ENCODE results near the gene CSPG5. TPM values are rescaled to one million over a fixed set of nuclear protein-coding genes. Genes with fewer than 3 reads are reported as not detected.

CSPG5 gene
- total and polyA plus RNA-seq, 4 experiments from 2014 or later: 0.20 to 0.42 TPM; not detected in 2

DNA sequence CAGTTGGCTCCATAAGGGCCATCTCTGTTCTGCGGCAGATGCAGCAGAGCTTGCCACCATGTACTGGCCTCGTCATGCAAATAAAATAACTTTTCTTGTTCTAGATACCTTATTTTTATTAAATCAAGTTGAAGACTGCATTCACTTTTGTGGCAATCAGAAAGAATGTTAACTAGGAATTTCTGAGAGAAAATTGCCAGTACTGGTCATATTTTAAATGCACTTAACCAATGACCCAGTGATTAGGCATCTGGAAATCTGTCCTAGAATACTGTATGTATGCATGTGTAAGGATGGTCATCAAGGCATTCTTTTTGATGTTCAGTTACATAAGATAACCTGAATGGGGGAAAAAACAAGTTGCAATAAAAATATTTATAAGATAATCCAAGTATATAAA, 34.2 kb upstream of the CSPG5 start:
- Histone ChIP-seq H3K4me3 (ENCODE audit: low read length in 2 of 2) (no peak overlapping the region), H3K9me3 (ENCODE audit: control insufficient read depth in 1 of 2, low read length in 2 of 2) (no peaks in the 10 kb centered on the region), H3K27ac (ENCODE audit: low read depth, low read length) (no peak overlapping the region), H3K36me3 (ENCODE audit: insufficient read depth, low read length) (peaks cover 34% of the 10 kb centered on the region), H3K4me1 (ENCODE audit: insufficient read depth, low read length) (no peaks in the 10 kb centered on the region), H3K27me3 (ENCODE audit: insufficient read depth, low read length) (no peaks in the 10 kb centered on the region)
- POLR2A ChIA-PET (ENCODE audit: partially characterized antibody): no interaction called here
- intact Hi-C loops (cut with micrococcal nuclease): no loop called here
- no peaks in the 10 kb centered on the region for H3K9me3 Mint-ChIP-seq
- CTCF ChIA-PET (ENCODE audit: partially characterized antibody): no interaction called here
- H3K4me1 Mint-ChIP-seq: no peaks in the 10 kb centered on the region
- H3K4me3 Mint-ChIP-seq: no peak overlapping the region
- H3K36me3 Mint-ChIP-seq: peaks cover 48 to 57% of the 10 kb centered on the region in 2 donors
- no peak for DNase-seq
- H3K27me3 Mint-ChIP-seq: no peaks in the 10 kb centered on the region
- no peak overlapping the region for H3K27ac Mint-ChIP-seq

DNA sequence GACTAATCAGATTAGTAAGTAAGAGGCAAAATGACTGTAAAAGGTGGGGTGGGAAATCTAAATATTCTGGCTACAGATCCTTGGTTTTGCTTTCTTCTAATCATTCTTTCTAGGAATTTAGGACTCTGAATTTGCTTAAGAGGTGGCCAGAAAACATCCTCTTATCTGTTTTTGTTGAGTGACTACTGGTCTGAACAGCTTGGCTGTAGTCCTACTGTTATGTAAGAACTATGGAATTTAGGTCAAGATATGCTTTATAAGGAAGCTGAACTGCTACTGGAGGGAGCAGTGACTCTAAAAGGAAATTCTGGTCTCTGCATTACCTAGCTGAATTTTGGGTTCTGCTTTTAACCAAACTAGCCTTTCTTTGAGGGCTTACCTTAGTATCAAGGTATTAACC, 33.5 kb upstream of the CSPG5 start:
- intact Hi-C loops (cut with micrococcal nuclease): no loop called here
- Mint-ChIP-seq H3K27ac (peak overlapping the region in 4 of 7 donors; percentile 31 to 89 (median 76)), H3K27me3 (no peaks in the 10 kb centered on the region), H3K36me3 (peaks cover 45 to 55% of the 10 kb centered on the region in 2 donors), H3K9me3 (no peaks in the 10 kb centered on the region), H3K4me3 (no peak overlapping the region), H3K4me1 (no peaks in the 10 kb centered on the region)
- peaks cover 31% of the 10 kb centered on the region for H3K36me3 ChIP-seq (ENCODE audit: insufficient read depth, low read length)
- H3K4me1 ChIP-seq (ENCODE audit: insufficient read depth, low read length): no peaks in the 10 kb centered on the region
- no peak overlapping the region for H3K4me3 ChIP-seq (ENCODE audit: low read length in 2 of 2)
- H3K27ac ChIP-seq (ENCODE audit: low read depth, low read length): no peak overlapping the region
- no peaks in the 10 kb centered on the region for H3K27me3 ChIP-seq (ENCODE audit: insufficient read depth, low read length)
- CTCF ChIA-PET (ENCODE audit: partially characterized antibody): no interaction called here
- no peak for DNase-seq
- H3K9me3 ChIP-seq (ENCODE audit: control insufficient read depth in 1 of 2, low read length in 2 of 2): no peaks in the 10 kb centered on the region
- POLR2A ChIA-PET (ENCODE audit: partially characterized antibody): no interaction called here

DNA sequence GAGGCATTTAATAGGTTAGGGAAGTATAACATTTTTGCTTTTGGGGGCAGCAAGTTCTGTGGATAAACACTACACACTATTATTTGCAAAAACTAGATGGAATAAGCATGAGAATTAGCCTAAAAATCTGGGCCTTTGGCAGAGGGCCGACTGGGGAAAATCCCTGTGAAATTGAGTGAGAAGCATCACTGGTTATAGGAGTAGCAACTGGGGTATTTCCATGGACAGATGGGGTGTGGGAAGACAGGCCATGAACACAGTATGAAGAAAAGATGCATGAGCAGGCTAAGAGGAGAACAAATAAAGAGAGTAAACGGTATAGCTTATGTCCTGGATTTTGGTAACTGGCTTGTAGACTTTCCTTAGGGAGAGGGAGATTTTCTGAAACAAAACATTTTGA, 32.9 kb upstream of the CSPG5 start:
- Mint-ChIP-seq H3K9me3 (no peaks in the 10 kb centered on the region), H3K36me3 (peaks cover 44 to 53% of the 10 kb centered on the region in 2 donors), H3K4me1 (no peaks in the 10 kb centered on the region), H3K27me3 (no peaks in the 10 kb centered on the region), H3K27ac (peak overlapping the region in 5 of 7 donors; percentile 2 to 89 (median 73)), H3K4me3 (no peak overlapping the region)
- peaks cover 31% of the 10 kb centered on the region for H3K36me3 ChIP-seq (ENCODE audit: insufficient read depth, low read length)
- no peaks in the 10 kb centered on the region for H3K9me3 ChIP-seq (ENCODE audit: control insufficient read depth in 1 of 2, low read length in 2 of 2)
- intact Hi-C loops (cut with micrococcal nuclease): no loop called here
- H3K27ac ChIP-seq (ENCODE audit: low read depth, low read length): no peak overlapping the region
- H3K27me3 ChIP-seq (ENCODE audit: insufficient read depth, low read length): no peaks in the 10 kb centered on the region
- DNase-seq: no peak
- H3K4me3 ChIP-seq (ENCODE audit: low read length in 2 of 2): no peak overlapping the region
- no peaks in the 10 kb centered on the region for H3K4me1 ChIP-seq (ENCODE audit: insufficient read depth, low read length)
- CTCF ChIA-PET (ENCODE audit: partially characterized antibody): no interaction called here
- POLR2A ChIA-PET (ENCODE audit: partially characterized antibody): no interaction called here

DNA sequence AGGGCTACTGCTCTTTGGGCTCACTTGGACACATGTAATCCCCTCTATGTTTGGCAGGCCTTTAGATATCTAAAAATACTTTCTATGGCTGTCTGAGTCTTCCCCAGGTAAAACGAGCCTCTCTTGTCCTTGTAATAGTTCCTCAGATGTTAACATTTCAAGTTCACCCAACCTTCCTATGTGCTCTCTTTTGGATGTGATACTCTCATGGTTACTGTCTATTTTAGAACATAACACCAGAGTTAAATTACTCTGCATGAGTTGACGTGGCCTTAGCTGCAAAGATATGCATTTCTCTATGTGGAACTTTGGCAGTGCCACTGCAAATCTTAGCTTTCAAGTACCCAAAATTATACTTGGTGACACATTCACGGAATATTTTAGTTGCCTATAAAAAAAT, 31.9 kb upstream of the CSPG5 start:
- Histone ChIP-seq H3K4me1 (ENCODE audit: insufficient read depth, low read length) (no peaks in the 10 kb centered on the region), H3K36me3 (ENCODE audit: insufficient read depth, low read length) (peaks cover 31% of the 10 kb centered on the region), H3K27me3 (ENCODE audit: insufficient read depth, low read length) (no peaks in the 10 kb centered on the region), H3K4me3 (ENCODE audit: low read length in 2 of 2) (no peak overlapping the region), H3K9me3 (ENCODE audit: control insufficient read depth in 1 of 2, low read length in 2 of 2) (no peaks in the 10 kb centered on the region), H3K27ac (ENCODE audit: low read depth, low read length) (no peak overlapping the region)
- intact Hi-C loops (cut with micrococcal nuclease): no loop called here
- ChIA-PET CTCF (ENCODE audit: partially characterized antibody) (no interaction called here), POLR2A (ENCODE audit: partially characterized antibody) (interaction anchor here (0.6 kb wide), 1 partner anchor 132 kb away, joined by 4 read pairs; no protein-coding TSS in a partner anchor)
- Mint-ChIP-seq H3K27ac (peak overlapping the region in 2 of 7 donors; percentile 1 to 47), H3K4me3 (no peak overlapping the region), H3K4me1 (peaks cover 0 to 3% (median 0%) of the 10 kb centered on the region in 4 donors), H3K27me3 (no peaks in the 10 kb centered on the region), H3K36me3 (peaks cover 47 to 58% of the 10 kb centered on the region in 2 donors), H3K9me3 (no peaks in the 10 kb centered on the region)
- DNase-seq: no peak

DNA sequence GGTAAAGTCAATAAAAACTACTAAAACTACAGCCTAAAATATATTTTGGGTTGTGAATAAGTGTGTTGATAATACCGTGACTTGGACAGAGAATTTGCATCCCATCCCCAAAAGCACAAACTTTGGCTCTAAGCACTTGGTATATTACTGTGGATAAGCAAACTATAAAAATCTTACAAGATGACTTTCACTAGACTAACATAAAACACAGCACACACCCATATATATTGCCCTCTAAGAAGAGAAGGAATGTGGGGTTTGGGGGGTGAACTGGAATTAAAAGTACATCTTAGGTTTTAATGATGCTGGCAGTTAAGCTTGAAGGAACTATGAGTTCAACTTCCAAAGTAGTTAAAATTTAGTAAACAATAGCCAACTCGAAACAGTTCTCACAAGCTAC, 28.7 kb upstream of the CSPG5 start:
- H3K4me3 Mint-ChIP-seq: no peak overlapping the region
- H3K27ac Mint-ChIP-seq: no peak overlapping the region
- Histone ChIP-seq H3K36me3 (ENCODE audit: insufficient read depth, low read length) (peaks cover 37% of the 10 kb centered on the region), H3K27ac (ENCODE audit: low read depth, low read length) (no peak overlapping the region), H3K4me3 (ENCODE audit: low read length in 2 of 2) (no peak overlapping the region), H3K27me3 (ENCODE audit: insufficient read depth, low read length) (no peaks in the 10 kb centered on the region), H3K9me3 (ENCODE audit: control insufficient read depth in 1 of 2, low read length in 2 of 2) (no peaks in the 10 kb centered on the region), H3K4me1 (ENCODE audit: insufficient read depth, low read length) (no peaks in the 10 kb centered on the region)
- POLR2A ChIA-PET (ENCODE audit: partially characterized antibody): no interaction called here
- peaks cover 0 to 3% (median 0%) of the 10 kb centered on the region in 4 donors for H3K4me1 Mint-ChIP-seq
- H3K36me3 Mint-ChIP-seq: peaks cover 61 to 79% of the 10 kb centered on the region in 2 donors
- no peak for DNase-seq
- intact Hi-C loops (cut with micrococcal nuclease): no loop called here
- H3K9me3 Mint-ChIP-seq: no peaks in the 10 kb centered on the region
- CTCF ChIA-PET (ENCODE audit: partially characterized antibody): interaction anchor here (0.7 kb wide), 1 partner anchor 20 kb away, joined by 3 read pairs; no protein-coding TSS in a partner anchor
- no peaks in the 10 kb centered on the region for H3K27me3 Mint-ChIP-seq

DNA sequence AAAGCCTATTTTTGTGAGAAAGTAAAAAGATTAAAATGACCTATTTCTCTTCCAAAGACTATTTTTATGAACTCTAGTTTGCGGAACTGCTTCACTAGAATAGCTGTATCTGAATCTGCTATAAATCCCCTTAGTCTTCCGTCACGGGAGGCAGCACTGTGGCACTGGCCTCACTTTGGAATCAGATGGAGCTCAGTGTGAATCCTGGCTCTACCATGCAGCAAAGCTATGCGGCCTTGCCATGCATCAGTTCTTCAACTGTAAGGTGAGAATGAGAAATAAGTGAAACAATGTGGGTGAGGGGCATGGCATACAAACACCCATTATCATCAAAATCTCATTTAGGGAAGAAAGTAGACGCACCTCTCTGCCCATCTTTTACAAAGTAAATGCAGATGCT, 27.5 kb upstream of the CSPG5 start:
- no peaks in the 10 kb centered on the region for H3K27me3 Mint-ChIP-seq
- H3K9me3 Mint-ChIP-seq: no peaks in the 10 kb centered on the region
- no peak overlapping the region for H3K27ac Mint-ChIP-seq
- POLR2A ChIA-PET (ENCODE audit: partially characterized antibody): no interaction called here
- no peaks in the 10 kb centered on the region for H3K27me3 ChIP-seq (ENCODE audit: insufficient read depth, low read length)
- H3K4me3 ChIP-seq (ENCODE audit: low read length in 2 of 2): no peak overlapping the region
- peaks cover 52 to 72% of the 10 kb centered on the region in 2 donors for H3K36me3 Mint-ChIP-seq
- CTCF ChIA-PET (ENCODE audit: partially characterized antibody): no interaction called here
- H3K4me3 Mint-ChIP-seq: no peak overlapping the region
- no peak for DNase-seq
- H3K4me1 Mint-ChIP-seq: peaks cover 0 to 3% (median 0%) of the 10 kb centered on the region in 4 donors
- H3K4me1 ChIP-seq (ENCODE audit: insufficient read depth, low read length): no peaks in the 10 kb centered on the region
- no peak overlapping the region for H3K27ac ChIP-seq (ENCODE audit: low read depth, low read length)
- no peaks in the 10 kb centered on the region for H3K9me3 ChIP-seq (ENCODE audit: control insufficient read depth in 1 of 2, low read length in 2 of 2)
- intact Hi-C loops (cut with micrococcal nuclease): no loop called here
- H3K36me3 ChIP-seq (ENCODE audit: insufficient read depth, low read length): peaks cover 37% of the 10 kb centered on the region

DNA sequence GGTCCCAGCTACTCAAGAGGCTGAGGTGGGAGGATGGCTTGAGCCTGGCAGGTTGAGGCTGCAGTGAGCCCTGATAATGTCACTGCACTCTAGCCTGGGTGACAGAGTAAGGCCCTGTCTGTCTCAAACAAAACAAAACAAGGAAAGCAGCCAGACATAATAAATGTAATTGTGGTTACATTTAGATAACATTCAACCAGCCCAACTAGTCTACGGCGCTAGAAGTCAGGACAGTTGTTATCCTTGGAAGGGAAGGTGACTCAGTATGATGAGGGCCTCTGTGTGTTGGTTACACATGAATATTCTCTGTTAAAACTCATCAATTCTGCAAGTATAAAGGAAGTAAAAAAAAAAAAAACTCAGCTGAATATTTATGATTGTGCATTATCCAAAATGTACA, 27.0 kb upstream of the CSPG5 start:
- Mint-ChIP-seq H3K27me3 (no peaks in the 10 kb centered on the region), H3K27ac (no peak overlapping the region), H3K36me3 (peaks cover 49 to 70% of the 10 kb centered on the region in 2 donors), H3K4me3 (no peak overlapping the region), H3K4me1 (peaks cover 0 to 3% (median 0%) of the 10 kb centered on the region in 4 donors), H3K9me3 (no peaks in the 10 kb centered on the region)
- ChIA-PET POLR2A (ENCODE audit: partially characterized antibody) (no interaction called here), CTCF (ENCODE audit: partially characterized antibody) (no interaction called here)
- H3K4me3 ChIP-seq (ENCODE audit: low read length in 2 of 2): no peak overlapping the region
- H3K27me3 ChIP-seq (ENCODE audit: insufficient read depth, low read length): no peaks in the 10 kb centered on the region
- intact Hi-C loops (cut with micrococcal nuclease): no loop called here
- no peak overlapping the region for H3K27ac ChIP-seq (ENCODE audit: low read depth, low read length)
- DNase-seq: no peak
- H3K9me3 ChIP-seq (ENCODE audit: control insufficient read depth in 1 of 2, low read length in 2 of 2): no peaks in the 10 kb centered on the region
- no peaks in the 10 kb centered on the region for H3K4me1 ChIP-seq (ENCODE audit: insufficient read depth, low read length)
- peaks cover 36% of the 10 kb centered on the region for H3K36me3 ChIP-seq (ENCODE audit: insufficient read depth, low read length)

DNA sequence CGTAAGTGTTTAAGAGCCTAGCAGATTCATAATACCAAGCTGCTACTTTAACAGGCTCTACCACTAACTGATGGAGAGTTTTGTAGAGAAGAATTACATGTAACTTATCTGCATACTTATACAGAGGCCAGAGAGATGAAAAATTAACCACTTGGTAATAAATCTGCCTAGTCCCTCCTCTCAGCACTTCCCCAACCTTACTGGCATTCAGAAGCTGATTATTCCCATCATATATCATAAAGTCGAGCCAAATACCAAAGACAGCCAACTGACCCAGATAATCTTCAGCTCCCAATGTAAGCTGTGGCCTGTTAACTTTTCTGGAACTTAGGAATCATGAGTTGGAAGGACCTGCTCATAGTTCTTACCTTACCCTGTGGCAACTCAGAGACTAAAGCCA, 25.5 kb upstream of the CSPG5 start:
- Mint-ChIP-seq H3K9me3 (no peaks in the 10 kb centered on the region), H3K36me3 (peaks cover 36 to 68% of the 10 kb centered on the region in 2 donors), H3K4me1 (peaks cover 0 to 3% (median 2%) of the 10 kb centered on the region in 4 donors), H3K27me3 (no peaks in the 10 kb centered on the region), H3K4me3 (no peak overlapping the region), H3K27ac (no peak overlapping the region)
- intact Hi-C loops (cut with micrococcal nuclease): no loop called here
- ChIA-PET POLR2A (ENCODE audit: partially characterized antibody) (no interaction called here), CTCF (ENCODE audit: partially characterized antibody) (no interaction called here)
- Histone ChIP-seq H3K9me3 (ENCODE audit: control insufficient read depth in 1 of 2, low read length in 2 of 2) (no peaks in the 10 kb centered on the region), H3K4me3 (ENCODE audit: low read length in 2 of 2) (no peak overlapping the region), H3K4me1 (ENCODE audit: insufficient read depth, low read length) (no peaks in the 10 kb centered on the region), H3K36me3 (ENCODE audit: insufficient read depth, low read length) (peaks cover 28% of the 10 kb centered on the region), H3K27me3 (ENCODE audit: insufficient read depth, low read length) (no peaks in the 10 kb centered on the region), H3K27ac (ENCODE audit: low read depth, low read length) (no peak overlapping the region)
- DNase-seq: no peak

All from CD4-positive, alpha-beta memory T cell (primary cell).